ENCODE data around the gene MYBPC1.

The MYBPC1 gene

DNA sequence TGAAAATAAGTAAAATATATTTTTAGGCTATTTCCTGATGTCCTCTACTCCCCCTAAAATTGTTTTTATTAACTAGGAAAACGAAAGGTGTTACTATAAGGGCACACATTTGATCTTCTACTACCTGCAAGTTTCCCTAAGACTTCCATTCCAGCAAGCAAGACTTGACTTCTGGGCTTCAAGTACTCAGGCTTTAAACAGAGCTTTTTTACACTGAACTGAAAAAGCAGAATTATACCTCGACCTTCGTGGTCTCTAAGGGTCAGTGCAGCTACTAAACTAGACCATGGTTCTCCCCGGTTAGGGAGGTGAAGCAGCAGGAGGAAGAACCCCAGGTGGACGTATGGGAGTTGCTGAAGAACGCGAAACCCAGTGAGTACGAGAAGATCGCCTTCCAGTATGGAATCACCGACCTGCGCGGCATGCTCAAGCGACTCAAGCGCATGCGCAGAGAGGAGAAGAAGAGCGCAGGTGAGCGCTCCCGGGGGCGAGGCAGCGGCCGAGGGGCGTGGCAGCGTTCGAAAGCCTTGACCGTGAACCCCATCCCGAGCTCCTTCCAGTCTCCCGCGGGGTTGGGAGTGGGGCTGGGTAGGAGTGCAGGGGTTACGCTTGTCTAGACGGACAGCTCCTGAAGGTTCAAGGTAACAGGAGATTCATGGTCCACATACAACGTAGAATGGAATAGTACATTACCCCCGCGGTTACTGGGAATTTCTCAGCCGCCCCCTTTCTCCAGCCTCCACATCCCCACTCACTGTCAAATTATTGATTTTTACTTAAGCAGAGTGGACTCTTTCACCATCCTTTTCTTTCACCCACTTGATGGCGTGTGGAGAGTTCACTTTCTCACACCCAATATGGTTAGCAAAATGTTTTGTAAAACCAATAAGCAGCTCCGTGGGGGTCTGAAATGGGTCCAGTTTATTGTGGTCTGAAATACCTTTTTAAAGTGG is 47.6 kb downstream of the MYBPC1 start:
- Histone ChIP-seq H3K36me3 (ENCODE audit: control insufficient read depth in 2 of 2, insufficient read depth in 1 of 2, low read length in 2 of 2) (no peaks in the 10 kb centered on the region), H3K9me3 (ENCODE audit: control insufficient read depth, insufficient read depth, low read depth, low read length) (no peaks in the 10 kb centered on the region), H3K27ac (ENCODE audit: extremely low read depth, low read depth, low read length) (no peak overlapping the region), H3K4me3 (ENCODE audit: low read depth, low read length) (peak overlapping the region; percentile 14), H3K4me1 (ENCODE audit: control insufficient read depth, insufficient read depth, low read length) (0 out of 2 replicates have a peak, but pooled peaks cover 4% of the 10 kb centered on the region)
- ChIA-PET CTCF (interaction anchor here (0.6 kb wide), 2 partner anchors 74 to 81 kb away, joined by 3 read pairs; no protein-coding TSS in a partner anchor), POLR2A (no interaction called here)
- TF ChIP-seq ZNF23 (tag by site-specific recombination; IDR thresholded peaks at IDR 0.05; ENCODE audit: borderline replicate concordance) (no peak), SCRT2 (tag by site-specific recombination; IDR thresholded peaks at IDR 0.05) (no peak), BCL11A (tag by site-specific recombination; IDR thresholded peaks at IDR 0.05; ENCODE audit: low read depth) (no peak), PATZ1 (tag by site-specific recombination; IDR thresholded peaks at IDR 0.05) (peak; percentile 39; the same call in 1 of the 2 replicates), ZNF292 (tag by site-specific recombination; IDR thresholded peaks at IDR 0.05; ENCODE audit: borderline replicate concordance, low read depth) (no peak), ZNF561 (tag by site-specific recombination; IDR thresholded peaks at IDR 0.05; ENCODE audit: borderline replicate concordance) (no peak), ZFHX2 (tag by site-specific recombination; conservative IDR thresholded peaks at IDR 0.05) (peak; percentile 60), ZNF660 (tag by site-specific recombination; IDR thresholded peaks at IDR 0.05) (no peak), ZNF335 (tag by site-specific recombination; conservative IDR thresholded peaks at IDR 0.05) (no peak), ZNF350 (tag by site-specific recombination; IDR thresholded peaks at IDR 0.05) (no peak), ZNF555 (tag by site-specific recombination; conservative IDR thresholded peaks at IDR 0.05) (no peak), YY1 (tag by site-specific recombination; IDR thresholded peaks at IDR 0.05) (no peak), ZNF248 (tag by site-specific recombination; IDR thresholded peaks at IDR 0.05) (no peak), BCL11B (tag by site-specific recombination; IDR thresholded peaks at IDR 0.05; ENCODE audit: low read depth) (no peak), ZNF174 (tag by site-specific recombination; IDR thresholded peaks at IDR 0.05) (no peak), ZNF600 (tag by site-specific recombination; IDR thresholded peaks at IDR 0.05) (peak; percentile 93), EGR2 (tag by site-specific recombination; IDR thresholded peaks at IDR 0.05; ENCODE audit: low read depth) (peak; percentile 56), GLIS1 (tag by site-specific recombination; IDR thresholded peaks at IDR 0.05) (peak; percentile 50; the same call in 1 of the 2 replicates), ZNF37A (tag by site-specific recombination; IDR thresholded peaks at IDR 0.05) (no peak), ZNF548 (tag by site-specific recombination; IDR thresholded peaks at IDR 0.05) (no peak), ZNF223 (tag by site-specific recombination; IDR thresholded peaks at IDR 0.05) (no peak), ZFP41 (tag by site-specific recombination; IDR thresholded peaks at IDR 0.05; ENCODE audit: borderline replicate concordance) (no peak), ZNF302 (tag by site-specific recombination; IDR thresholded peaks at IDR 0.05; ENCODE audit: low read depth) (no peak), HIC1 (tag by site-specific recombination; IDR thresholded peaks at IDR 0.05) (no peak), ZNF391 (tag by site-specific recombination; IDR thresholded peaks at IDR 0.05; ENCODE audit: borderline replicate concordance, low read depth) (no peak), ZNF114 (tag by site-specific recombination; IDR thresholded peaks at IDR 0.05) (no peak), ZNF239 (tag by site-specific recombination; IDR thresholded peaks at IDR 0.05) (no peak)
- TF ChIP-seq, protein P1, sequence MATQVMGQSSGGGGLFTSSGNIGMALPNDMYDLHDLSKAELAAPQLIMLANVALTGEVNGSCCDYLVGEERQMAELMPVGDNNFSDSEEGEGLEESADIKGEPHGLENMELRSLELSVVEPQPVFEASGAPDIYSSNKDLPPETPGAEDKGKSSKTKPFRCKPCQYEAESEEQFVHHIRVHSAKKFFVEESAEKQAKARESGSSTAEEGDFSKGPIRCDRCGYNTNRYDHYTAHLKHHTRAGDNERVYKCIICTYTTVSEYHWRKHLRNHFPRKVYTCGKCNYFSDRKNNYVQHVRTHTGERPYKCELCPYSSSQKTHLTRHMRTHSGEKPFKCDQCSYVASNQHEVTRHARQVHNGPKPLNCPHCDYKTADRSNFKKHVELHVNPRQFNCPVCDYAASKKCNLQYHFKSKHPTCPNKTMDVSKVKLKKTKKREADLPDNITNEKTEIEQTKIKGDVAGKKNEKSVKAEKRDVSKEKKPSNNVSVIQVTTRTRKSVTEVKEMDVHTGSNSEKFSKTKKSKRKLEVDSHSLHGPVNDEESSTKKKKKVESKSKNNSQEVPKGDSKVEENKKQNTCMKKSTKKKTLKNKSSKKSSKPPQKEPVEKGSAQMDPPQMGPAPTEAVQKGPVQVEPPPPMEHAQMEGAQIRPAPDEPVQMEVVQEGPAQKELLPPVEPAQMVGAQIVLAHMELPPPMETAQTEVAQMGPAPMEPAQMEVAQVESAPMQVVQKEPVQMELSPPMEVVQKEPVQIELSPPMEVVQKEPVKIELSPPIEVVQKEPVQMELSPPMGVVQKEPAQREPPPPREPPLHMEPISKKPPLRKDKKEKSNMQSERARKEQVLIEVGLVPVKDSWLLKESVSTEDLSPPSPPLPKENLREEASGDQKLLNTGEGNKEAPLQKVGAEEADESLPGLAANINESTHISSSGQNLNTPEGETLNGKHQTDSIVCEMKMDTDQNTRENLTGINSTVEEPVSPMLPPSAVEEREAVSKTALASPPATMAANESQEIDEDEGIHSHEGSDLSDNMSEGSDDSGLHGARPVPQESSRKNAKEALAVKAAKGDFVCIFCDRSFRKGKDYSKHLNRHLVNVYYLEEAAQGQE (tag by site-specific recombination; IDR thresholded peaks at IDR 0.05), result 0 out of 2 replicates have a peak, but pooled peaks have one; percentile 12
- TF ChIP-seq, protein P2, sequence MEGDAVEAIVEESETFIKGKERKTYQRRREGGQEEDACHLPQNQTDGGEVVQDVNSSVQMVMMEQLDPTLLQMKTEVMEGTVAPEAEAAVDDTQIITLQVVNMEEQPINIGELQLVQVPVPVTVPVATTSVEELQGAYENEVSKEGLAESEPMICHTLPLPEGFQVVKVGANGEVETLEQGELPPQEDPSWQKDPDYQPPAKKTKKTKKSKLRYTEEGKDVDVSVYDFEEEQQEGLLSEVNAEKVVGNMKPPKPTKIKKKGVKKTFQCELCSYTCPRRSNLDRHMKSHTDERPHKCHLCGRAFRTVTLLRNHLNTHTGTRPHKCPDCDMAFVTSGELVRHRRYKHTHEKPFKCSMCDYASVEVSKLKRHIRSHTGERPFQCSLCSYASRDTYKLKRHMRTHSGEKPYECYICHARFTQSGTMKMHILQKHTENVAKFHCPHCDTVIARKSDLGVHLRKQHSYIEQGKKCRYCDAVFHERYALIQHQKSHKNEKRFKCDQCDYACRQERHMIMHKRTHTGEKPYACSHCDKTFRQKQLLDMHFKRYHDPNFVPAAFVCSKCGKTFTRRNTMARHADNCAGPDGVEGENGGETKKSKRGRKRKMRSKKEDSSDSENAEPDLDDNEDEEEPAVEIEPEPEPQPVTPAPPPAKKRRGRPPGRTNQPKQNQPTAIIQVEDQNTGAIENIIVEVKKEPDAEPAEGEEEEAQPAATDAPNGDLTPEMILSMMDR (tag by site-specific recombination; IDR thresholded peaks at IDR 0.05), result no peak

Data from HEK293 (cell line).